ENCODE data around the gene GRK5. TPM values are rescaled to one million over a fixed set of nuclear protein-coding genes. Genes with fewer than 3 reads are reported as not detected.
A peak's percentile ranks its signal among the peaks of the same experiment; 100 is the strongest.

Gene GRK5
- total RNA-seq, 1 donor from 2014 or later: 1.8 TPM

- peak; percentile 18 for DNase-seq (ENCODE audit: low read depth)
Measured at GRCh38 chr10:119498889-119499676, 291.7 kb downstream of the GRK5 start.

GRCh38 chr10:119499677-119500002, 292.3 kb downstream of the GRK5 start:
- no peak for DNase-seq (ENCODE audit: low read depth)

GRCh38 chr10:119500123-119500795, 292.9 kb downstream of the GRK5 start:
- DNase-seq (ENCODE audit: low read depth): no peak

GRCh38 chr10:119500821-119501220, 293.4 kb downstream of the GRK5 start:
- no peak for DNase-seq (ENCODE audit: low read depth)

DNA sequence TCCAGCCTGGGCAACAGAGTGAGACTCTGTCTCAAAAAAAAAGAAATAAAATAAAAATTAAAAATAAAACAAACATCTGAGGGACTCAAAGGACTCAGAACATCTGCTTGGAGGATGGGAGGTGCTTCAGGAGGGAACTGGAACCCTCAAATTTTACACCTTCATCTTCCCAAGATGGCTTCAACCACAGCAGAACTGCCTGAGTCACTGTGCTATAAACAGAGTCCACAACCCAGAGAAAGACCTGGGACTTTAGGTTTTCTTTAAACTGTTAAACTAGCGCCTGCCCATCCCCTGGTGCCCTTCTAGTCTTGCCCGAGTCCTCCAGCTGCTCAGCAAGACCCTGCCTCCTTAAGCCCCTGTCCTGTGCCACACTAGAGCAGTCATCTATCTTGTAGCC, 294.3 kb downstream of the GRK5 start:
- no peak for DNase-seq (ENCODE audit: low read depth)

GRCh38 chr10:119502209-119502608, 294.8 kb downstream of the GRK5 start:
- DNase-seq (ENCODE audit: low read depth): no peak

DNA sequence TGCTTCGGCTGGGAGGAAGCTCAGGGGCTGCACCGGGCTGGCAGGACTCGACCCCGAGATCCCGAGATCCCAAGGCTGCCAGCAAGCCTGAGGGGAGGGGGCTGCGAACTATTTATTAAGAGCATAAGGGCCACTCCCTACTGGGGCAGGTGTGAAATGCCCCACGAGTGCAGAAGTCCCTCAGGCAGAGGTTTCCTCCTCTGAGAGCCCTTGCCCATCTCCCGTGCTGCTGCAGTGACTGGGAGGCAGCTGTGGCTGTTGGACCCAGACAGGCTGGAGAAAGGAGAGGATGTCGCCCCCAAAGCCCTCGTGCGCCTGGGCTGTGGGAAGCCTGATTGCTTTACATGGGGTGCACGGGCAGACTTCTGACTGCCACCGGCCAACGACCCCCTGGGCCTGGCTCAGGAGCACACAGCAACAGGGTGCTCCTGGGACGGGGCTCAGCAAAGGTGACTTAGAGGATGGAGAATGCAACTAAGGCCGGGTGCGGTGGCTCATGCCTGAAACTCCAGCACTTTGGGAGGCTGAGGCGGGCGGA, 295.3 kb downstream of the GRK5 start:
- DNase-seq (ENCODE audit: low read depth): no peak

GRCh38 chr10:119503821-119504220, 296.4 kb downstream of the GRK5 start:
- no peak for DNase-seq (ENCODE audit: low read depth)

GRCh38 chr10:119504651-119505050, 297.3 kb downstream of the GRK5 start:
- no peak for DNase-seq (ENCODE audit: low read depth)

GRCh38 chr10:119505131-119505551, 297.8 kb downstream of the GRK5 start:
- DNase-seq (ENCODE audit: low read depth): no peak

Small RNA genes within 50 kb of the gene (microRNA-seq; reads per million reads assigned to microRNA genes)
- not detected for gene MIR4681

Other genes starting within 250 kb of the GRK5 start
- gene NANOS1, start 177.9 kb upstream of the GRK5 start, total RNA-seq: 3.2 and 5.1 TPM in 2 replicates
- 147 and 169 TPM in 2 replicates for gene EIF3A, start 126.8 kb upstream of the GRK5 start, total RNA-seq
- 48.8 and 57.9 TPM in 2 replicates for gene DENND10, start 103.5 kb upstream of the GRK5 start, total RNA-seq
- gene SFXN4, start 41.9 kb upstream of the GRK5 start, total RNA-seq: 18.2 and 33.2 TPM in 2 replicates
- gene PRDX3, start 28.8 kb upstream of the GRK5 start, total RNA-seq: 204 and 246 TPM in 2 replicates

Data from myocyte (in vitro differentiated cells).